IPS-18a (cell line): ENCODE results near the gene GPR141.

Experiments used
- H3K27ac ChIP-seq: one replicate; pipeline ENCODE4 v1.5.1; 2013; ENCODE audit warnings: low read length
- H3K27me3 ChIP-seq: one replicate; pipeline ENCODE4 v1.6.1; 2013; ENCODE audit warnings: mild to moderate bottlenecking, low read length; ENCODE audit not compliant: control insufficient read depth, insufficient read depth
- H3K36me3 ChIP-seq: one replicate; pipeline ENCODE4 v1.6.1; 2013; ENCODE audit warnings: low read depth, low read length; ENCODE audit not compliant: control insufficient read depth
- H3K4me1 ChIP-seq: one replicate; pipeline ENCODE4 v1.6.1; 2013; ENCODE audit warnings: low read depth, low read length; ENCODE audit not compliant: control insufficient read depth
- H3K4me3 ChIP-seq: one replicate; pipeline ENCODE4 v1.5.1; 2013; ENCODE audit warnings: low read length
- H3K9ac ChIP-seq: one replicate; pipeline ENCODE4 v1.6.1; 2013; ENCODE audit warnings: mild to moderate bottlenecking, low read length, moderate library complexity
- H3K9me3 ChIP-seq: one replicate; pipeline ENCODE4 v1.6.1; 2013; ENCODE audit warnings: low read depth, low read length; ENCODE audit not compliant: control insufficient read depth

GPR141 gene

GRCh38 chr7:37683246-37684120, at the start of gene GPR141:
TSS of gene GPR141 (plus strand) at chr7:37683766. CDS start at chr7:37740394, 56,628 bp downstream.
- Histone ChIP-seq H3K27me3 (no peaks in the 10 kb centered on the region), H3K9me3 (no peaks in the 10 kb centered on the region), H3K4me3 (no peak within 1 kb of the TSS), H3K9ac (no peak within 1 kb of the TSS), H3K4me1 (peaks cover 14% of the 10 kb centered on the region), H3K36me3 (no peaks in the 10 kb centered on the region), H3K27ac (no peak within 1 kb of the TSS)

GRCh38 chr7:37635346-37635745, 48.2 kb upstream of the GPR141 start:
- H3K36me3 ChIP-seq: no peaks in the 10 kb centered on the region
- H3K4me3 ChIP-seq: no peak overlapping the region
- H3K27me3 ChIP-seq: no peaks in the 10 kb centered on the region
- no peaks in the 10 kb centered on the region for H3K4me1 ChIP-seq
- H3K9ac ChIP-seq: no peak overlapping the region
- peaks cover 5% of the 10 kb centered on the region for H3K9me3 ChIP-seq
- no peak overlapping the region for H3K27ac ChIP-seq

GRCh38 chr7:37642028-37642540, 41.5 kb upstream of the GPR141 start:
- no peaks in the 10 kb centered on the region for H3K36me3 ChIP-seq
- no peaks in the 10 kb centered on the region for H3K27me3 ChIP-seq
- no peak overlapping the region for H3K4me3 ChIP-seq
- H3K27ac ChIP-seq: no peak overlapping the region
- H3K9me3 ChIP-seq: peaks cover 1% of the 10 kb centered on the region
- H3K4me1 ChIP-seq: peaks cover 7% of the 10 kb centered on the region
- H3K9ac ChIP-seq: no peak overlapping the region

GRCh38 chr7:37643876-37644275, 39.7 kb upstream of the GPR141 start:
- Histone ChIP-seq H3K9me3 (no peaks in the 10 kb centered on the region), H3K27me3 (no peaks in the 10 kb centered on the region), H3K9ac (no peak overlapping the region), H3K36me3 (no peaks in the 10 kb centered on the region), H3K4me3 (no peak overlapping the region), H3K27ac (no peak overlapping the region), H3K4me1 (peaks cover 7% of the 10 kb centered on the region)

- H3K27ac ChIP-seq: no peak overlapping the region
- H3K27me3 ChIP-seq: no peaks in the 10 kb centered on the region
- no peaks in the 10 kb centered on the region for H3K9me3 ChIP-seq
- no peaks in the 10 kb centered on the region for H3K36me3 ChIP-seq
- no peak overlapping the region for H3K4me3 ChIP-seq
- peaks cover 7% of the 10 kb centered on the region for H3K4me1 ChIP-seq
- no peak overlapping the region for H3K9ac ChIP-seq
Observed at GRCh38 chr7:37645282-37646050, 38.1 kb upstream of the GPR141 start.

- Histone ChIP-seq H3K9ac (no peak overlapping the region), H3K9me3 (no peaks in the 10 kb centered on the region), H3K4me3 (no peak overlapping the region), H3K36me3 (no peaks in the 10 kb centered on the region), H3K27ac (no peak overlapping the region), H3K4me1 (no peaks in the 10 kb centered on the region), H3K27me3 (no peaks in the 10 kb centered on the region)
Observed at GRCh38 chr7:37656913-37657530, 26.5 kb upstream of the GPR141 start.

- H3K9ac ChIP-seq: no peak overlapping the region
- no peak overlapping the region for H3K4me3 ChIP-seq
- H3K27ac ChIP-seq: no peak overlapping the region
- no peaks in the 10 kb centered on the region for H3K4me1 ChIP-seq
- H3K9me3 ChIP-seq: no peaks in the 10 kb centered on the region
- no peaks in the 10 kb centered on the region for H3K36me3 ChIP-seq
- H3K27me3 ChIP-seq: no peaks in the 10 kb centered on the region
Observed at GRCh38 chr7:37657816-37658215, 25.8 kb upstream of the GPR141 start.

GRCh38 chr7:37659971-37660565, 23.5 kb upstream of the GPR141 start:
- H3K9ac ChIP-seq: no peak overlapping the region
- no peaks in the 10 kb centered on the region for H3K36me3 ChIP-seq
- no peaks in the 10 kb centered on the region for H3K9me3 ChIP-seq
- H3K4me1 ChIP-seq: peaks cover 7% of the 10 kb centered on the region
- no peaks in the 10 kb centered on the region for H3K27me3 ChIP-seq
- H3K4me3 ChIP-seq: no peak overlapping the region
- H3K27ac ChIP-seq: no peak overlapping the region

GRCh38 chr7:37660614-37661013, 23.0 kb upstream of the GPR141 start:
- no peak overlapping the region for H3K4me3 ChIP-seq

GRCh38 chr7:37663693-37664092, 19.9 kb upstream of the GPR141 start:
- no peaks in the 10 kb centered on the region for H3K27me3 ChIP-seq
- H3K27ac ChIP-seq: no peak overlapping the region
- no peaks in the 10 kb centered on the region for H3K36me3 ChIP-seq
- H3K9me3 ChIP-seq: no peaks in the 10 kb centered on the region
- no peak overlapping the region for H3K4me3 ChIP-seq
- H3K4me1 ChIP-seq: peaks cover 22% of the 10 kb centered on the region
- H3K9ac ChIP-seq: no peak overlapping the region

More at GRCh38 chr7:37660614-37661013, 23.0 kb upstream of the GPR141 start:
- Histone ChIP-seq H3K36me3 (no peaks in the 10 kb centered on the region), H3K4me1 (peaks cover 12% of the 10 kb centered on the region), H3K9me3 (no peaks in the 10 kb centered on the region), H3K27me3 (no peaks in the 10 kb centered on the region), H3K27ac (no peak overlapping the region), H3K9ac (no peak overlapping the region)
